ENCODE data around the gene ATP9A. TPM values are rescaled to one million over a fixed set of nuclear protein-coding genes. Genes with fewer than 3 reads are reported as not detected.

Gene ATP9A
- polyA plus RNA-seq, 1 of the 3 experiments (the other 2 are of a cell fraction): 11.0 TPM

DNA sequence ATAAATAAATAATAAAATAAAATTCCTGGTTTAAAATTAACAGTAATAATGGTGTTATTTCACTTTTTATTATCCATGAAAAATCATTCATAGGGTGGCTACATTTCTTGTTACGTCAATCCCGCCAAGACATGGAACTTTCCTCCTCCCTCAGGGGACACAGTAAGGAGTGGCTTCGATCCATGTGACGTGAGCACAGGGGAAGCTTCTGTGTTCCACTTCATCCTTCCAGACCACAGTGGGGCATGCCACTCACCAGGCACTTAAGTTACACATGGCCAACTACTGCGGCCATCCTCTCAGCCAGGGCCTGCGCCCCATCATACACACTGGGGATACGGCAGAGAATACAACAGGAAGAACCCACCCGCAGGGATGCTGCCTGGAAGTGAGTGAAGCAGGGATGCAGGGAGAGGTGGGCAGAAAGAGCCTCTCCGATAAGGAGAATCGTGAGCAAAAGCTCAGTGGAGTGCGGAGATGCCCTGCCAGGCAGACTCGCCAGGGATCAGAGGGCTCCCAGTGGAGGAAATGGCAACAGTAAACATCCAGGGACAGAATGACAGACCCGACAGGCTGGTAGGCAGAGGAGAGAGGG, 75.3 kb downstream of the ATP9A start:
- Histone ChIP-seq H3K9me3 (no peaks in the 10 kb centered on the region), H3K27me3 (ENCODE audit: insufficient read depth) (no peaks in the 10 kb centered on the region), H3K79me2 (ENCODE audit: insufficient read depth) (no peaks in the 10 kb centered on the region), H3K9me2 (no peaks in the 10 kb centered on the region), H2AFZ (ENCODE audit: low read depth) (no peak overlapping the region), H3K36me3 (replicated peaks in 1 of 2; ENCODE audit: control insufficient read depth in 1 of 2, insufficient read depth in 2 of 2, low read length in 1 of 2) (peaks cover 0 to 7% of the 10 kb centered on the region in 2 experiments), H3F3A (replicated peaks; ENCODE audit: insufficient read depth) (no peaks in the 10 kb centered on the region), H3K9ac (no peak overlapping the region), H4K20me1 (ENCODE audit: insufficient read depth) (no peaks in the 10 kb centered on the region), H3K4me3 (ENCODE audit: low read depth in 2 of 2, low read length in 1 of 2) (no peak overlapping the region), H3K4me2 (no peak overlapping the region), H3K27ac (ENCODE audit: low read depth in 2 of 2, low read length in 1 of 2) (no peak overlapping the region), H3K4me1 (ENCODE audit: control insufficient read depth in 1 of 2, insufficient read depth in 2 of 2, low read depth in 1 of 2, low read length in 1 of 2) (peaks cover 20 to 21% of the 10 kb centered on the region in 2 experiments; a peak in 3 of 4 replicates)
- DNase-seq: no peak
- WGBS (ENCODE audit: low lambda C conversion rate): 97% methylated on average over 12 of the region's 13 CpGs
- TF ChIP-seq, protein P1, sequence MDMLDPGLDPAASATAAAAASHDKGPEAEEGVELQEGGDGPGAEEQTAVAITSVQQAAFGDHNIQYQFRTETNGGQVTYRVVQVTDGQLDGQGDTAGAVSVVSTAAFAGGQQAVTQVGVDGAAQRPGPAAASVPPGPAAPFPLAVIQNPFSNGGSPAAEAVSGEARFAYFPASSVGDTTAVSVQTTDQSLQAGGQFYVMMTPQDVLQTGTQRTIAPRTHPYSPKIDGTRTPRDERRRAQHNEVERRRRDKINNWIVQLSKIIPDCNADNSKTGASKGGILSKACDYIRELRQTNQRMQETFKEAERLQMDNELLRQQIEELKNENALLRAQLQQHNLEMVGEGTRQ (IDR thresholded peaks at IDR 0.05; ENCODE audit: borderline replicate concordance, low read depth, low read length): no peak
- no peak for TF ChIP-seq RCOR1 (IDR thresholded peaks at IDR 0.05; ENCODE audit: low read length)
- TF ChIP-seq RXRA (IDR thresholded peaks at IDR 0.05; ENCODE audit: borderline replicate concordance, low read depth): no peak
- no peak for TF ChIP-seq TCF12 (IDR thresholded peaks at IDR 0.05)
- no peak for TF ChIP-seq MXI1 (IDR thresholded peaks at IDR 0.05; ENCODE audit: low read depth, low read length)
- no peak for TF ChIP-seq NFIC (IDR thresholded peaks at IDR 0.05; ENCODE audit: borderline replicate concordance)
- no peak for TF ChIP-seq NRF1 (IDR thresholded peaks at IDR 0.05; ENCODE audit: low read depth, low read length)
- TF ChIP-seq, protein P2, sequence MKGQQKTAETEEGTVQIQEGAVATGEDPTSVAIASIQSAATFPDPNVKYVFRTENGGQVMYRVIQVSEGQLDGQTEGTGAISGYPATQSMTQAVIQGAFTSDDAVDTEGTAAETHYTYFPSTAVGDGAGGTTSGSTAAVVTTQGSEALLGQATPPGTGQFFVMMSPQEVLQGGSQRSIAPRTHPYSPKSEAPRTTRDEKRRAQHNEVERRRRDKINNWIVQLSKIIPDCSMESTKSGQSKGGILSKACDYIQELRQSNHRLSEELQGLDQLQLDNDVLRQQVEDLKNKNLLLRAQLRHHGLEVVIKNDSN (IDR thresholded peaks at IDR 0.05; ENCODE audit: borderline replicate concordance, low read depth): no peak
- TF ChIP-seq SIN3A (IDR thresholded peaks at IDR 0.05; ENCODE audit: borderline replicate concordance, low read depth, low read length): no peak
- no peak for TF ChIP-seq RAD21 (IDR thresholded peaks at IDR 0.05; ENCODE audit: low read length)
- no peak for TF ChIP-seq MEF2A (IDR thresholded peaks at IDR 0.05; ENCODE audit: borderline replicate concordance, low read depth)
- TF ChIP-seq FOSL2 (IDR thresholded peaks at IDR 0.05; ENCODE audit: borderline replicate concordance, low read depth): no peak
- ChIA-PET CTCF (interaction anchor here (0.7 to 1.0 kb wide), 3 partner anchors 15 to 316 kb away, joined by 3 read pairs; no protein-coding TSS in a partner anchor), POLR2A (no interaction called here)

DNA sequence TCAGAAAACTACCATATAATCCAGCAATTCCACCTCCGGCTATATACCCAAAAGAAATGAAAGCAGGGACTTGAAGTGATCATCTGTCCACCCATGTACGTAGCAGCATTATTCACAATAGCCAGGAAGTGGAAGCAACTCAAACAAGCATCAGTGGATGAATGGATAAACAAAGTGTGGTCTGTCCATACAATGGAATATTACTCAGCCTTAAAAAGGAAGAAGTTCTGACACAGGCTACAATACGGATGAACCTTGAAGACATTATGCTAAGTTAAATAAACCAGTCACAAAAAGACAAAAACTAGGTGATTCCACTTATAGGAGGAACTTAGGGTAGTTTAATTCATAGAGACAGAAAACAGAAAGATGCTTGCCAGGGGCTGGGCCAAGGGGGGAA, 76.5 kb downstream of the ATP9A start:
- TF ChIP-seq, protein P3, sequence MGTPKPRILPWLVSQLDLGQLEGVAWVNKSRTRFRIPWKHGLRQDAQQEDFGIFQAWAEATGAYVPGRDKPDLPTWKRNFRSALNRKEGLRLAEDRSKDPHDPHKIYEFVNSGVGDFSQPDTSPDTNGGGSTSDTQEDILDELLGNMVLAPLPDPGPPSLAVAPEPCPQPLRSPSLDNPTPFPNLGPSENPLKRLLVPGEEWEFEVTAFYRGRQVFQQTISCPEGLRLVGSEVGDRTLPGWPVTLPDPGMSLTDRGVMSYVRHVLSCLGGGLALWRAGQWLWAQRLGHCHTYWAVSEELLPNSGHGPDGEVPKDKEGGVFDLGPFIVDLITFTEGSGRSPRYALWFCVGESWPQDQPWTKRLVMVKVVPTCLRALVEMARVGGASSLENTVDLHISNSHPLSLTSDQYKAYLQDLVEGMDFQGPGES (IDR thresholded peaks at IDR 0.05; ENCODE audit: low read depth, low read length): no peak
- no peak for TF ChIP-seq YY1 (IDR thresholded peaks at IDR 0.05; ENCODE audit: low read depth)
- no peak for TF ChIP-seq EP300 (IDR thresholded peaks at IDR 0.05; ENCODE audit: borderline replicate concordance in 1 of 2, low read depth in 1 of 2, low read length in 1 of 2)
- no peak for TF ChIP-seq POLR2AphosphoS5 (IDR thresholded peaks at IDR 0.05; ENCODE audit: low read depth, low read length)
- DNase-seq: no peak
- ChIA-PET POLR2A (no interaction called here), CTCF (interaction anchor here (1.1 to 3.6 kb wide), 2 partner anchors 10 to 41 kb away, joined by 3 to 20 read pairs; no protein-coding TSS in a partner anchor)
- Histone ChIP-seq H3K27ac (ENCODE audit: low read depth in 2 of 2, low read length in 1 of 2) (no peak overlapping the region), H3K4me3 (ENCODE audit: low read depth in 2 of 2, low read length in 1 of 2) (no peak overlapping the region), H2AFZ (ENCODE audit: low read depth) (no peak overlapping the region), H3K79me2 (ENCODE audit: insufficient read depth) (no peaks in the 10 kb centered on the region), H3K9me3 (no peaks in the 10 kb centered on the region), H3K27me3 (ENCODE audit: insufficient read depth) (no peaks in the 10 kb centered on the region), H3K9ac (no peak overlapping the region), H3K4me2 (no peak overlapping the region), H3K4me1 (ENCODE audit: control insufficient read depth in 1 of 2, insufficient read depth in 2 of 2, low read depth in 1 of 2, low read length in 1 of 2) (peaks cover 11 to 14% of the 10 kb centered on the region in 2 experiments; a peak in 3 of 4 replicates), H3K36me3 (replicated peaks in 1 of 2; ENCODE audit: control insufficient read depth in 1 of 2, insufficient read depth in 2 of 2, low read length in 1 of 2) (peaks cover 0 to 7% of the 10 kb centered on the region in 2 experiments), H3K9me2 (no peaks in the 10 kb centered on the region), H3F3A (replicated peaks; ENCODE audit: insufficient read depth) (no peaks in the 10 kb centered on the region), H4K20me1 (ENCODE audit: insufficient read depth) (no peaks in the 10 kb centered on the region)
- 98% methylated on average over 3 of the region's 3 CpGs for WGBS (ENCODE audit: low lambda C conversion rate)
